Neural cell (in vitro differentiated cells): ENCODE results near the gene C1orf141. TPM values are rescaled to one million over a fixed set of nuclear protein-coding genes. Genes with fewer than 3 reads are reported as not detected.

Source experiments
- H2AFZ ChIP-seq: fragments of 200-600, 300-800 bp; sonication (generic), shearing (Covaris generic); 2 replicates; pipeline ENCODE4 v1.6.0; 2014; ENCODE audit warnings: low read depth, mild to moderate bottlenecking, antibody characterized with exemption, low read length, moderate library complexity
- H3F3A ChIP-seq: fragments of 200-600 bp; shearing (Covaris generic); 2 replicates; pipeline ENCODE4 v1.6.1; 2016; ENCODE audit warnings: mild to moderate bottlenecking, moderate library complexity, mixed read lengths, antibody characterized with exemption, low read length; ENCODE audit not compliant: insufficient read depth, poor library complexity, severe bottlenecking
- H3K27ac ChIP-seq: fragments of 200-600, 300-800 bp; sonication (generic), shearing (Covaris generic); 2 replicates; pipeline ENCODE4 v1.5.1; 2014; ENCODE audit warnings: mild to moderate bottlenecking, low read length, moderate library complexity
- H3K27me3 ChIP-seq: fragments of 300-800, 200-600 bp; sonication (generic), shearing (Covaris generic); 2 replicates; pipeline ENCODE4 v1.6.0; 2014; ENCODE audit warnings: mild to moderate bottlenecking, low read depth, low read length, moderate library complexity; ENCODE audit not compliant: insufficient read depth
- H3K36me3 ChIP-seq: fragments of 300-800, 200-600 bp; sonication (generic), shearing (Covaris generic); 2 replicates; pipeline ENCODE4 v1.5.1; 2014; ENCODE audit warnings: mild to moderate bottlenecking, antibody characterized with exemption, low read length, moderate library complexity; ENCODE audit not compliant: insufficient read depth
- H3K4me2 ChIP-seq: fragments of 300-800, 200-600 bp; sonication (generic), shearing (Covaris generic); 2 replicates; pipeline ENCODE4 v1.6.0; 2014; ENCODE audit warnings: mild to moderate bottlenecking, low read length
- H3K4me3 ChIP-seq: fragments of 300-800, 200-600 bp; sonication (generic), shearing (Covaris generic); 2 replicates; pipeline ENCODE4 v1.5.1; 2014; ENCODE audit warnings: mild to moderate bottlenecking, low read length, moderate library complexity
- H3K79me2 ChIP-seq: fragments of 200-600 bp; shearing (Covaris generic); replicated peaks from 2 replicates; pipeline ENCODE4 v1.6.0; 2014; ENCODE audit warnings: mild to moderate bottlenecking, low read length, moderate library complexity; ENCODE audit not compliant: insufficient read depth
- H3K9ac ChIP-seq: fragments of 300-800, 200-600 bp; sonication (generic), shearing (Covaris generic); 2 replicates; pipeline ENCODE4 v1.6.1; 2016; ENCODE audit warnings: mild to moderate bottlenecking, low read length, mixed read lengths
- H3K9me2 ChIP-seq: fragments of 200-600 bp; shearing (Covaris generic); 2 replicates; pipeline ENCODE4 v1.6.1; 2016; ENCODE audit warnings: mild to moderate bottlenecking, low read length, mixed read lengths; ENCODE audit not compliant: insufficient read depth
- H3K9me3 ChIP-seq: fragments of 200-600, 300-800 bp; sonication (generic), shearing (Covaris generic); 2 replicates; pipeline ENCODE4 v1.6.1; 2016; ENCODE audit warnings: mild to moderate bottlenecking, mixed run types, low read length, moderate library complexity, mixed read lengths
- H4K20me1 ChIP-seq: fragments of 200-600 bp; shearing (Covaris generic); 2 replicates; pipeline ENCODE4 v1.6.1; 2016; ENCODE audit warnings: mild to moderate bottlenecking, mixed run types; ENCODE audit not compliant: insufficient read depth
- EP300 ChIP-seq: fragments of 450-650 bp; conservative IDR thresholded peaks from 2 replicates; pipeline ENCODE4 v1.6.1; 2014; ENCODE audit warnings: antibody characterized with exemption, mild to moderate bottlenecking, moderate library complexity; ENCODE audit not compliant: poor library complexity, severe bottlenecking
- EZH2 ChIP-seq: fragments of 200-600, 300-800 bp; shearing (Covaris generic), sonication (generic); IDR thresholded peaks from 2 replicates; pipeline ENCODE4 v1.6.1; 2014; ENCODE audit warnings: antibody characterized with exemption, low read length, borderline replicate concordance, mild to moderate bottlenecking; ENCODE audit not compliant: insufficient read depth, poor library complexity, severe bottlenecking
- MXI1 ChIP-seq: fragments of 450-650 bp; conservative IDR thresholded peaks from 2 replicates; pipeline ENCODE4 v1.6.1; 2014; ENCODE audit warnings: antibody characterized with exemption, mild to moderate bottlenecking; ENCODE audit not compliant: poor library complexity, severe bottlenecking
- POLR2AphosphoS5 ChIP-seq: IDR thresholded peaks from 2 replicates; pipeline ENCODE4 v1.6.1; 2012
- RAD21 ChIP-seq: fragments of 450-650 bp; conservative IDR thresholded peaks from 2 replicates; pipeline ENCODE4 v1.6.1; 2014; ENCODE audit warnings: antibody characterized with exemption, mild to moderate bottlenecking, moderate library complexity
- SMC3 ChIP-seq: fragments of 450-650 bp; conservative IDR thresholded peaks from 2 replicates; pipeline ENCODE4 v1.6.1; 2014; ENCODE audit warnings: antibody characterized with exemption, mild to moderate bottlenecking, moderate library complexity; ENCODE audit not compliant: poor library complexity
- TAF1 ChIP-seq: IDR thresholded peaks from 2 replicates; pipeline ENCODE4 v1.6.1; 2012; ENCODE audit warnings: low read depth
- polyA plus RNA-seq: library from polyadenylated mRNA; depleted of rRNA; stranded (reverse); fragments of >200 nt; gene quantifications from 2 replicates; pipeline ENCODE4 v1.2.3, GENCODE V29; 2014
- TF ChIP-seq, protein P1 (sequence below): fragments of 450-650 bp; IDR thresholded peaks from 2 replicates; pipeline ENCODE4 v1.5.1; 2014; ENCODE audit warnings: antibody characterized with exemption, mild to moderate bottlenecking, moderate library complexity; ENCODE audit not compliant: poor library complexity, severe bottlenecking
- TF ChIP-seq, protein P2 (sequence below): IDR thresholded peaks from 2 replicates; pipeline ENCODE4 v1.6.1; 2012; ENCODE audit warnings: borderline replicate concordance

The C1orf141 gene
- polyA plus RNA-seq, 1 donor from 2014 or later = not detected

DNA sequence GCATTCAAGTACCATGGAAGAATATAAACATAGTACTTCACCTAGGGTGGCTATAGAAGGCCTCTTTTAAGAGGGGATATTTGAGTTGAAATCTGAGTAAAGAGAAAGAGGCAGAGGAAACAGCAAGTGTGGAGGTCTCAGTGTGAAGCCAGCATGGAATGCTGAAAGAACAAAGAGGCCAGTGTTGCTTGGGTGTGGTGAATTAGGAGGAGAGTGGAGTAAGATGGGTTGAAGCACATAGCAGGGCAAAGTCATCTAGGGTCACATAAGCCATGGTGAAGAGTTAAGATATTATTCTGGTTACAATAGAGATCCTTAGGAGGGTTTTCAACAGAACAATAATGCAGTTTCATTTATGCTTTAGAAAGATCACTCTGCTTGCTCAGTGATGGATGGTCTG, 37.5 kb downstream of the C1orf141 start:
- Histone ChIP-seq H2AFZ (no peak overlapping the region), H3K27me3 (no peaks in the 10 kb centered on the region), H3K36me3 (no peaks in the 10 kb centered on the region), H3K9ac (no peak overlapping the region), H3K27ac (no peak overlapping the region), H4K20me1 (no peaks in the 10 kb centered on the region), H3K9me2 (no peaks in the 10 kb centered on the region), H3K9me3 (no peaks in the 10 kb centered on the region), H3K4me3 (no peak overlapping the region), H3K4me2 (no peak overlapping the region), H3F3A (no peaks in the 10 kb centered on the region), H3K79me2 (no peaks in the 10 kb centered on the region)
- no peak for TF ChIP-seq EZH2
- TF ChIP-seq MXI1 = no peak
- no peak for TF ChIP-seq RAD21
- no peak for TF ChIP-seq TAF1
- TF ChIP-seq, protein P1, sequence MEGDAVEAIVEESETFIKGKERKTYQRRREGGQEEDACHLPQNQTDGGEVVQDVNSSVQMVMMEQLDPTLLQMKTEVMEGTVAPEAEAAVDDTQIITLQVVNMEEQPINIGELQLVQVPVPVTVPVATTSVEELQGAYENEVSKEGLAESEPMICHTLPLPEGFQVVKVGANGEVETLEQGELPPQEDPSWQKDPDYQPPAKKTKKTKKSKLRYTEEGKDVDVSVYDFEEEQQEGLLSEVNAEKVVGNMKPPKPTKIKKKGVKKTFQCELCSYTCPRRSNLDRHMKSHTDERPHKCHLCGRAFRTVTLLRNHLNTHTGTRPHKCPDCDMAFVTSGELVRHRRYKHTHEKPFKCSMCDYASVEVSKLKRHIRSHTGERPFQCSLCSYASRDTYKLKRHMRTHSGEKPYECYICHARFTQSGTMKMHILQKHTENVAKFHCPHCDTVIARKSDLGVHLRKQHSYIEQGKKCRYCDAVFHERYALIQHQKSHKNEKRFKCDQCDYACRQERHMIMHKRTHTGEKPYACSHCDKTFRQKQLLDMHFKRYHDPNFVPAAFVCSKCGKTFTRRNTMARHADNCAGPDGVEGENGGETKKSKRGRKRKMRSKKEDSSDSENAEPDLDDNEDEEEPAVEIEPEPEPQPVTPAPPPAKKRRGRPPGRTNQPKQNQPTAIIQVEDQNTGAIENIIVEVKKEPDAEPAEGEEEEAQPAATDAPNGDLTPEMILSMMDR = no peak
- no peak for TF ChIP-seq POLR2AphosphoS5
- no peak for TF ChIP-seq EP300
- no peak for TF ChIP-seq SMC3
- TF ChIP-seq, protein P2, sequence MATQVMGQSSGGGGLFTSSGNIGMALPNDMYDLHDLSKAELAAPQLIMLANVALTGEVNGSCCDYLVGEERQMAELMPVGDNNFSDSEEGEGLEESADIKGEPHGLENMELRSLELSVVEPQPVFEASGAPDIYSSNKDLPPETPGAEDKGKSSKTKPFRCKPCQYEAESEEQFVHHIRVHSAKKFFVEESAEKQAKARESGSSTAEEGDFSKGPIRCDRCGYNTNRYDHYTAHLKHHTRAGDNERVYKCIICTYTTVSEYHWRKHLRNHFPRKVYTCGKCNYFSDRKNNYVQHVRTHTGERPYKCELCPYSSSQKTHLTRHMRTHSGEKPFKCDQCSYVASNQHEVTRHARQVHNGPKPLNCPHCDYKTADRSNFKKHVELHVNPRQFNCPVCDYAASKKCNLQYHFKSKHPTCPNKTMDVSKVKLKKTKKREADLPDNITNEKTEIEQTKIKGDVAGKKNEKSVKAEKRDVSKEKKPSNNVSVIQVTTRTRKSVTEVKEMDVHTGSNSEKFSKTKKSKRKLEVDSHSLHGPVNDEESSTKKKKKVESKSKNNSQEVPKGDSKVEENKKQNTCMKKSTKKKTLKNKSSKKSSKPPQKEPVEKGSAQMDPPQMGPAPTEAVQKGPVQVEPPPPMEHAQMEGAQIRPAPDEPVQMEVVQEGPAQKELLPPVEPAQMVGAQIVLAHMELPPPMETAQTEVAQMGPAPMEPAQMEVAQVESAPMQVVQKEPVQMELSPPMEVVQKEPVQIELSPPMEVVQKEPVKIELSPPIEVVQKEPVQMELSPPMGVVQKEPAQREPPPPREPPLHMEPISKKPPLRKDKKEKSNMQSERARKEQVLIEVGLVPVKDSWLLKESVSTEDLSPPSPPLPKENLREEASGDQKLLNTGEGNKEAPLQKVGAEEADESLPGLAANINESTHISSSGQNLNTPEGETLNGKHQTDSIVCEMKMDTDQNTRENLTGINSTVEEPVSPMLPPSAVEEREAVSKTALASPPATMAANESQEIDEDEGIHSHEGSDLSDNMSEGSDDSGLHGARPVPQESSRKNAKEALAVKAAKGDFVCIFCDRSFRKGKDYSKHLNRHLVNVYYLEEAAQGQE = no peak

DNA sequence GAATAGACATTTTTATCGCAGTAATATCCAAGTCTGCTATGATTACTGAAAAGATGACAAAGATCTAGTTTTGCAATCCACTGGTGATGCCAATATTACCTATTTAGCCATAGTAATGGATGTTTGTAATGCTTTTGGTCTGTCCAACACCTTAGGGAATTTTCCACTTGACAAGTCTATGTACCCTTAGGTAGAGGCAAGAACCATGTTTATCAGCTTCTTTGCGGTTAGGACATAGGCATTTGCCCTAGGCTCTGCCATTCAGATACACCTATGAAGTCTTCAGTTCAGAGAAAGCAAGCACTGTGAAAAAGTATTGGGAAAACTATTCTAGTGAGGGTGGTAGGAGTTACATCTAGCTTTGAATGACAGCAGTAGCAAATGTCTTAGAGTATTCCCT, 40.6 kb downstream of the C1orf141 start:
- no peak overlapping the region for H3K4me3 ChIP-seq
- H3K4me2 ChIP-seq = no peak overlapping the region
- H3K9ac ChIP-seq = no peak overlapping the region
- no peaks in the 10 kb centered on the region for H3K36me3 ChIP-seq
- no peaks in the 10 kb centered on the region for H3F3A ChIP-seq
- no peaks in the 10 kb centered on the region for H3K9me2 ChIP-seq
- no peak overlapping the region for H3K27ac ChIP-seq
- H4K20me1 ChIP-seq = no peaks in the 10 kb centered on the region
- no peaks in the 10 kb centered on the region for H3K79me2 ChIP-seq
- TF ChIP-seq MXI1 (no peak), EZH2 (no peak), SMC3 (no peak), POLR2AphosphoS5 (no peak), RAD21 (no peak), TAF1 (no peak), EP300 (no peak)
- TF ChIP-seq, protein P1 = no peak
- TF ChIP-seq, protein P2 = no peak
- H2AFZ ChIP-seq = no peak overlapping the region
- no peaks in the 10 kb centered on the region for H3K9me3 ChIP-seq
- H3K27me3 ChIP-seq = no peaks in the 10 kb centered on the region
